SK-N-MC (cell line): ENCODE results near the gene KDM2A.
A peak's percentile ranks its signal among the peaks of the same experiment; 100 is the strongest.

ENCODE experiments used
- DNase-seq: peaks from one replicate; pipeline ENCODE4 v3.0.0-alpha.2; 2011; ENCODE audit warnings: low read depth, low spot score
- H3K27ac ChIP-seq: fragments of 200-600 bp; sonication (generic); 2 replicates; pipeline ENCODE4 v1.5.1; 2016; ENCODE audit warnings: mixed run types
- H3K36me3 ChIP-seq: fragments of 200-600 bp; sonication (generic); 2 replicates; pipeline ENCODE4 v1.6.1; 2017; ENCODE audit warnings: antibody characterized with exemption, low read length, mixed read lengths; ENCODE audit not compliant: insufficient read depth
- H3K4me3 ChIP-seq: fragments of 200-600 bp; sonication (generic); 2 replicates; pipeline ENCODE4 v1.5.1; 2016
- H3K9ac ChIP-seq: fragments of 200-600 bp; sonication (generic); 2 replicates; pipeline ENCODE4 v1.8.0; 2017; ENCODE audit warnings: mixed run types, mixed read lengths; ENCODE audit not compliant: insufficient read length
- H3K9me3 ChIP-seq: fragments of 200-600 bp; sonication (generic); 2 replicates; pipeline ENCODE4 v1.6.1; 2017; ENCODE audit warnings: low read depth, mild to moderate bottlenecking, antibody characterized with exemption, low read length, moderate library complexity, mixed read lengths
- EZH2 ChIP-seq: fragments of 200-600 bp; sonication (generic); IDR thresholded peaks from one replicate; pipeline ENCODE4 v1.6.1; 2017; ENCODE audit warnings: antibody characterized with exemption
- FOXP2 ChIP-seq: optimal IDR thresholded peaks from 2 replicates; pipeline ENCODE3; 2011; ENCODE audit warnings: mild to moderate bottlenecking, moderate library complexity; ENCODE audit not compliant: insufficient read depth; ENCODE audit errors: extremely low read length, control extremely low read depth
- POLR2AphosphoS5 ChIP-seq: IDR thresholded peaks from 2 replicates; pipeline ENCODE4 v1.6.1; 2012; ENCODE audit warnings: mild to moderate bottlenecking, low read depth, low read length, borderline replicate concordance

Gene KDM2A

DNA sequence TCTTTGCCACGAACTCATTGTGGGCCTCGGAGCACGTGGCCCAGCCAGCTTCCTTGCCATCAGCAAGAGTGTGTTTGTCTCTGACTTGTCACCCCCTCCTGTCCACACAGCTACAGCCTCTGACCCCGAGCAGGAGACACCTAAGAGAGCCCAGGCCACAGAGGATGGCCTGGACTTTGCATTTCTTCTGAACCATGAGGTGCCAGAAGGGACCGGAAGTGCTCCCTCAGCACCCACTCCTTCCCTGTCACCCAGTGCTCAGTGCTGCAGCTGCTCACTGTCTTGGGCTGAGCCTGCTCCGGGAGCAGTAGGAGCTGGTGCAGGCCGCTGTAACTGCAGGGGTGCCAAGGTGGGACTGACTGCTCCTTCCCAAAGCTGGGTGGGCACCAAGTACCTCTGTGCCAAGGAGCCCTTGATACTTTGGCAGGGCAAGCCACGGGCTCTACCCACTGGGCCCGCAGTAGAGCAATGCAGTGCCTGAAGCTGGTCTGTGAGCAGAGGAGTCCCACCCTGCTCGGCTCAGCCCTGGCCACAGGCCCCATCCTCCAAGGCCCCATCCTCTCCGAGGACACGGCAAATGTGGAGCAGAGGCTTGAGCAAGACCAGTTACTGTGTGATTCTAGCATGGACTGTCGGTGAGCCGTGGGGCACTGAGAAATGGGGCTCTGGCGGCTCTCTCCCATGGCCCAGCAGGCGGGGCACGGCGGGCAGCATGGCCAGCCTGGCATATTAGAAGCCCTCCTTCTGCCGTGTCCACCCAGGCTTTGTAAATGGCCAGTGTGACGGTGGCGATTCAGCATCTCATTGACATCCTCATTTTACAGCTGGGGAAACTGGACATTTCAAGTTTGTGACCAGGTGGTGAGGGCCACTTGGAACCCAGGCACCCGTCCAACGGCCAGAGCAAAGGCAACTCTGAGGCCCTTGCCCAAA lies 153.5 kb downstream of the KDM2A start:
- Histone ChIP-seq H3K9ac (no peak overlapping the region), H3K9me3 (no peaks in the 10 kb centered on the region), H3K27ac (peak overlapping the region; percentile 57), H3K36me3 (peaks cover 5% of the 10 kb centered on the region; the same call in 1 of the 2 replicates), H3K4me3 (no peak overlapping the region)
- TF ChIP-seq POLR2AphosphoS5 (no peak), FOXP2 (no peak)
- DNase-seq = no peak

DNA sequence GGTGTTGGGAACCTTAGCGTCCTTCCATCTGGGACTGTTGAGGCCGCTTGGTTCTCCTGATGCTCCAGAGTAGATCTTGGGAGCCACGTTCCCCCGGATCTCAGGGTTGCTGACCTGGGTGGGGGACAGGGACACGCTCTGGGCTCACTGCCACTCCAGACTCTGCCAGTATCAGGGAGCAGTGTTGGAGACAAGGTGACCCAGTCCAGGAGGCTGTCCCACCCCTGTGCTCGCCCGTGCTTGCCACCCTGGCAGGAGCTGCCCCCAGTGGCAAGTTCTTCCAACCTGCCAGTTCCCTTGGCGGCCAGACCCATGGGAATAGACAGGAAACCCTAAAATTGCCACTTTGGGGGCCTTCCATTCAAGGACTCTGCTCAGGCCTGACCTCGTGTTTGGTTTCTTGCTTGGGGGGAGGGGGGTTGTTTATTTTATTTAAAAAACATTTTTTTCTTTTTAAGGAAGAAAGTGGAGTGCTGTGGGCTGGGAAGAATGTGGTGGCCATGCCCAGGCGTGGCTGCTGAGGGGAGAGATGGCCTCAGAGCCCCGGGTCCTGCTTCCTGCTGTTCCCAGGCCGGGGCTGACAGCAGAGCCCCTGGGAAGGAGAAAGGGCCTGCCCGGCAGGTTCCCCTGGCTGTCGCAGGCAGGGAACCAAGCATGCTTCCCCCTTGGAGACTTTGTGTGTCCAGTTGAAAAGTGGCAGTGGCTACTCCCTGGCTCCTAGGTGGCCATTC lies 154.4 kb downstream of the KDM2A start:
- TF ChIP-seq FOXP2 (no peak), POLR2AphosphoS5 (no peak), EZH2 (no peak)
- no peaks in the 10 kb centered on the region for H3K9me3 ChIP-seq
- peaks cover 4% of the 10 kb centered on the region; the same call in 1 of the 2 replicates for H3K36me3 ChIP-seq
- H3K27ac ChIP-seq = 0 out of 2 replicates have a peak overlapping the region, but pooled peaks have one; percentile 5
- no peak overlapping the region for H3K9ac ChIP-seq
- DNase-seq = no peak
- H3K4me3 ChIP-seq = no peak overlapping the region

DNA sequence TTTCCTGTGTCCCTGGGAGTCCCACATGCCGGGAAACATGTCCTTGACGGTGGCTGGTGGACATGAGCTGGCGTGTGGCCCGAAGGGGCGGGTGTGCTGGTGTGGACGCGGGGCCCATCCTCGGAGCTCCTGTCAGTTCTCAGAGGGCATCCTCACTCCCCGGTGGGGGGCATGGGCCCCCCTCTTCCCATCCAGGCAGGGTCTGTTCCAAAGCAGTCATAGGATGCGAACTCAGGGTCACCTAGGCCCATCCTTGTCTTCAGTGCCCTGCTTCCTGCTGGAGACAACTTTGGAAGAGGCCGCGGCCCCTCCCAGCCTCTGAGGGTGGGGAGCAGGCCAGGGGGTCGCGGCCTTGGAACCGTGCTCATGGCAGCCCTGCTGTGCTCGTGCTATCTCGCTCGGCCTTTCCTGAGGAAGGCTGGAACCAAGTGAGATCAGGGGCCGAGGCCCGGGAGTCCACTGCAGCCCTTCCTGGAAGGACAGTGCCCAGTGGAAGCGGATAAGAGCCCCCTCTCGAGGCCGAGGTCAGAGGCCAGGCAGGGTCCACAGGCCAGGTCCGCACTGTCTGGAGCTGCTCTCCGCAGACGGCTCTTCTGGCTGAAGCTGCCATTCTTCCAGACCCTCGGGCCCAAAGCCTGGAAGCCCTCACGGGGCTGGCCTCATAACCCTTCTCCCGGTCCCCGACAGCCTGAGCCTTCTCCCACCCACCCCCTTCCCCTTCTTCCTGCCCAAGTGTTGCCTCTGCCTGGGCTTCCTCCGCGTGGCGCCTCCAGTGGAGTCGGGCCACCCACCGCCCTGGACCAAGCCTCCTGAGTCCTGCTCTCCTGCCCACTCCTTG lies 155.9 kb downstream of the KDM2A start:
- no peak overlapping the region for H3K4me3 ChIP-seq
- no peak for TF ChIP-seq EZH2
- no peak for TF ChIP-seq FOXP2
- no peak for TF ChIP-seq POLR2AphosphoS5
- no peak overlapping the region for H3K27ac ChIP-seq
- no peaks in the 10 kb centered on the region for H3K9me3 ChIP-seq
- H3K36me3 ChIP-seq = peaks cover 16% of the 10 kb centered on the region; the same call in 1 of the 2 replicates
- no peak overlapping the region for H3K9ac ChIP-seq
- no peak for DNase-seq

DNA sequence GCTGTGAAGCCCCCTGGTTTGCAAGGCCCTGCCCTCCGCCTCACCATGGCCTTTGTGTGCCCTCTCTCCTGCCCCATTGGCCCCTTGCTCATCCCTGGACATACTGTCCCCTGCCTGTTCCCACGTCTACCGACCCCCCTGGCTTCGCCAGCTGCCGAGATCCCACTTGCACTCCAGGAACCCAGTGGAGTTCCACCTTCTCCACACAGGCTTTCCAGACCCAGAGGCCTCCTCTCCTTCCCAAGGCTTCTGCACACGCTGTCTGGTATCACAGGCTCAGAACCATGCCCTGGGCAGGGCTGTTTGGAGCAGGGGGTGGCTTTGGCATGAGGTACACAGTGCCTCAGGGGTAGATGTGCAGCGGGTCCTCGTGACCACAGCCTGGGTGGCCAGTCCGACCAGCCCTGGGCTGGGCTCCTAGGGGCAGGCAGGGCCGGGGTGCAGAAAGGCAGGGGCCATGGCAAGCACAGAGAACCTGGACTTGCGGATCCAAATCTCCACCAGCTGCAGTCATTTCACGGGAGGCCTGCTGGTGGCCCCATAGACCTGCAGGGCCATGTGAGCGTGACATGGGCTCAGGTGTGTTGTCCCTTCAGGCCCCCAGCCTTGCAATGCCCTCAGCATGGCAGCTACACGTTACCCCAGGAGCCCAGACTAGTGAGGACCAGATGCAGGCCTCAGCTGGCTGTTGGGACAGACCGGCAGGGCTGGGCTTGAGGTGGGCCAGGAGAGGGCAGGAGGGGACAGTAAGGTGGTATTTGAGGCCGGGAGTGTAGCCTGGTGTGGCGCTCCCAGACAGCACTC lies 156.7 kb downstream of the KDM2A start:
- Histone ChIP-seq H3K4me3 (no peak overlapping the region), H3K9me3 (no peaks in the 10 kb centered on the region), H3K36me3 (peaks cover 24% of the 10 kb centered on the region), H3K9ac (no peak overlapping the region), H3K27ac (peak overlapping the region; percentile 98)
- DNase-seq = no peak
- TF ChIP-seq POLR2AphosphoS5 = no peak
- TF ChIP-seq FOXP2 = no peak
- no peak for TF ChIP-seq EZH2

DNA sequence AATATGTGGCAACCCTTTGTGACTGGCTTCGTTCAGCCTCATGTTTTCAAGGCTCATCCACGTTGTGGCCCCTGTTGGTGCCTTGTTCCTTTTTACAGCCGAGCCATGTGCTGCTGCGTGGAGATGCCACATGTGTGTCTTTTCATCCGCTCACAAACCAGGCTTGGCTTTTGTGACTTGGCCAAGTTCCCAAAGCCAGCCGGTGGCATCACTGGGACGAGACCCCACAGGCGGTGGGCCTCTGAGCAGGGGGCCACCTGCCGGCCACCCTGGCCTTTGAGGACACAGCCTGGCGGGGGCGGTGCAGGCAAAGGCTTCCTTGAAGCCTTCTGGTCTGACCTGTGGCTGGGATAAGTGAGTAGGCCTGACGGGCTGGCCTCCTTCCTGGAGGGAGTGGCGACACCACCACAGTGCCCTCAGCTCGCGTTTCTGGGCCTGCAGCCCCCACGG lies 157.7 kb downstream of the KDM2A start:
- H3K9ac ChIP-seq = peak overlapping the region; percentile 81
- peak overlapping the region; percentile 76 for H3K4me3 ChIP-seq
- H3K36me3 ChIP-seq = peaks cover 34% of the 10 kb centered on the region

DNA sequence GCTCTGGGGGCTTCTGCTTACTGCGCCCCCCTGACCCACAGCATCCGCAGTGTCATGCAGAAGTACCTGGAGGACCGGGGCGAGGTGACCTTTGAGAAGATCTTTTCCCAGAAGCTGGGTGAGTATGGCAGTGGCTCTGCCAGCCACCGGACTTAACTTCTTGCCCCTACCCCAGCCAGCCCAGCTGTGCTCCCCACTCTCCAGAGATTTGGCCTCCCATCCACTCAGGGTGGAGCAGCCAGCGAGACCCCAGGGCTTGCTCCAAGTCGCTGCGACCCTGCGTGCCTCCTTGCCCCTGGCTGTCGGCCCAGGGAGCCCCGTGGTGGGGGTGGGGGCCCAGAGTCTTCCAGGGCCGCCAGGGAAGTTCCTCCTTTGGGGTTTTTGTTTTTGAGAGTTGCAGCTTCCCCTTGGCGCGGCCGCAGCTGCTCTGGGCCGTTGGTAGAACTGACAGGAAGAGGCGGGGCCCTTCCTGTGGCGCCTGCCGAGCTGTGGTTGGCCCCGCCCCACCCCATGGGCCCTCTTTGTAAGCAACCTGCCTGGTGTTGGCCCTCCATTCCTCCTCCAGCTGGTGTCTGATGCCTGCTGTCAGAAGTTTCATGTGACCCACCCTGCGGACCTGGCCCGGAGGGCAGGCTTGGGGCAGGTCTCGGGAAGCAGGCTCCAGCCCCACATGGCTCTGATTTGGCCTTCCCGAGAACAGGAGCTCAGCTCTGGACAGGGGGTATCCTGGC lies 158.3 kb downstream of the KDM2A start:
- no peaks in the 10 kb centered on the region for H3K9me3 ChIP-seq
- peak; percentile 77 for DNase-seq
- H3K36me3 ChIP-seq = peaks cover 40% of the 10 kb centered on the region
- TF ChIP-seq EZH2 = no peak
- TF ChIP-seq FOXP2 = peak; percentile 16
- TF ChIP-seq POLR2AphosphoS5 = peak; percentile 69
- peak overlapping the region; percentile 83 for H3K9ac ChIP-seq
- peak overlapping the region; percentile 98 for H3K27ac ChIP-seq
- H3K4me3 ChIP-seq = peak overlapping the region; percentile 76

More for the DNA sequence above, 157.7 kb downstream of the KDM2A start:
- no peak for TF ChIP-seq FOXP2
- TF ChIP-seq EZH2 = no peak
- TF ChIP-seq POLR2AphosphoS5 = no peak
- Histone ChIP-seq H3K9me3 (no peaks in the 10 kb centered on the region), H3K27ac (peak overlapping the region; percentile 98)
- no peak for DNase-seq
